K562 (cell line): ENCODE data around the gene BCO1. TPM values are rescaled to one million over a fixed set of nuclear protein-coding genes. Genes with fewer than 3 reads are reported as not detected.

ENCODE experiments used
- ATAC-seq: fragments of 200-7000 bp; cut with Tn5 transposase; 3 replicates; pipeline ENCODE4 v1.9.1; 2020; ENCODE audit warnings: moderate library complexity
- BruUV-seq: library from RNA; stranded (reverse); fragments of 400-500 nt; replicated peaks from 2 replicates; lab custom pipeline; 2021; lab: Mats Ljungman, UMichigan
- CTCF ChIA-PET: fragments of 300-600 bp; formaldehyde crosslinking; extraction: SDS; loops from one replicate; lab custom pipeline; 2021; ENCODE audit warnings: low intra/inter-chr PET ratio; lab: Yijun Ruan, JAX
- POLR2A ChIA-PET: fragments of 300-600, 350-650 bp; sonication (Branson Sonifier 250); formaldehyde crosslinking; extraction: SDS; loops from one replicate; lab custom pipeline; 2021; ENCODE audit warnings: antibody characterized with exemption, inconsistent platforms; lab: Yijun Ruan, JAX
- DNase-seq, 4 experiments: peaks; one replicate each; pipeline versions ENCODE4 v3.0.0 to v3.0.0-alpha.2; 2011 to 2018; ENCODE audit warnings: low spot score in 3 of 4, mixed read lengths in 3 of 4; ENCODE audit errors: extremely low read depth in 1 of 4
- FAIRE-seq: peaks from 2 replicates; lab custom pipeline; 2011; peaks lifted over from hg19 to GRCh38; lab: Jason Lieb, UNC
- H2AFZ ChIP-seq: 2 replicates; pipeline ENCODE4 v1.6.0; 2011; ENCODE audit warnings: low read depth, low read length, control low read depth, inconsistent platforms
- H3K27ac ChIP-seq: fragments of 200-600 bp; 3 replicates; pipeline ENCODE4 v1.8.0; 2011; ENCODE audit warnings: low read depth, mild to moderate bottlenecking, control low read depth, inconsistent platforms, low read length, moderate library complexity, mixed read lengths; ENCODE audit errors: extremely low read depth
- H3K27me3 ChIP-seq, 2 experiments: fragments of 300-600 bp in 1 of 2; 2 replicates in 1 of 2; 3 replicates in 1 of 2; pipeline versions ENCODE4 v1.6.0 to v1.8.0; 2011; ENCODE audit warnings: inconsistent platforms in 2 of 2, low read length in 2 of 2, mild to moderate bottlenecking in 1 of 2, mixed read lengths in 1 of 2, moderate library complexity in 1 of 2; ENCODE audit not compliant: control insufficient read depth in 2 of 2, insufficient read depth in 2 of 2
- H3K36me3 ChIP-seq: fragments of 300-600 bp; 3 replicates; pipeline ENCODE4 v1.8.0; 2011; ENCODE audit warnings: mild to moderate bottlenecking, low read length, inconsistent platforms; ENCODE audit not compliant: control insufficient read depth, insufficient read depth
- H3K4me1 ChIP-seq, 2 experiments: fragments of 200-600 bp in 1 of 2; replicated peaks in 1 of 2; 2 replicates in 1 of 2; 3 replicates in 1 of 2; pipeline versions ENCODE4 v1.5.1 to v1.8.0; 2011; ENCODE audit warnings: inconsistent platforms in 2 of 2, low read length in 2 of 2, mild to moderate bottlenecking in 1 of 2, mixed read lengths in 1 of 2, moderate library complexity in 1 of 2; ENCODE audit not compliant: control insufficient read depth in 2 of 2, insufficient read depth in 2 of 2
- H3K4me2 ChIP-seq: 2 replicates; pipeline ENCODE4 v1.6.1; 2011; ENCODE audit warnings: low read length, control low read depth, inconsistent platforms, mixed read lengths; ENCODE audit not compliant: insufficient read depth
- H3K4me3 ChIP-seq: fragments of 200-600 bp; sonication (generic), shearing (Covaris generic); 2 replicates; pipeline ENCODE4 v1.5.1; 2016; ENCODE audit warnings: control low read depth, inconsistent platforms
- H3K79me2 ChIP-seq: fragments of 200-600 bp; 3 replicates; pipeline ENCODE4 v1.8.0; 2011; ENCODE audit warnings: low read length, inconsistent platforms; ENCODE audit not compliant: control insufficient read depth, insufficient read depth
- H3K9ac ChIP-seq, 2 experiments: 2 replicates each; pipeline versions ENCODE4 v1.6.0 to v1.6.1; 2011; ENCODE audit warnings: low read depth in 2 of 2, low read length in 2 of 2, control low read depth in 1 of 2, inconsistent platforms in 1 of 2, mild to moderate bottlenecking in 1 of 2, mixed read lengths in 1 of 2; ENCODE audit not compliant: insufficient read depth in 1 of 2
- H3K9me1 ChIP-seq: one replicate; pipeline ENCODE4 v1.6.0; 2011; ENCODE audit warnings: inconsistent platforms, mild to moderate bottlenecking, low read length, moderate library complexity; ENCODE audit not compliant: control insufficient read depth, insufficient read depth
- H3K9me3 ChIP-seq: replicated peaks from 2 replicates; pipeline ENCODE4 v1.5.1; 2011; ENCODE audit warnings: low read depth, low read length, inconsistent platforms; ENCODE audit not compliant: control insufficient read depth, insufficient read depth
- H4K20me1 ChIP-seq: replicated peaks from 2 replicates; pipeline ENCODE4 v1.6.1; 2011; ENCODE audit warnings: low read length, inconsistent platforms, mixed read lengths; ENCODE audit not compliant: control insufficient read depth, insufficient read depth
- BRF1 ChIP-seq: IDR thresholded peaks from 3 replicates; pipeline ENCODE4 v1.6.1; 2011; ENCODE audit warnings: borderline replicate concordance, mild to moderate bottlenecking; ENCODE audit not compliant: insufficient read length; ENCODE audit errors: extremely low read depth
- CREM ChIP-seq: IDR thresholded peaks from 2 replicates; pipeline ENCODE4 v1.6.1; 2014; ENCODE audit warnings: antibody characterized with exemption, low read depth
- EHMT2 ChIP-seq: fragments of 450-650 bp; IDR thresholded peaks from 2 replicates; pipeline ENCODE4 v1.6.1; 2018; ENCODE audit warnings: antibody characterized with exemption
- FOXK1 ChIP-seq: sonication (generic); formaldehyde crosslinking; IDR thresholded peaks from 2 replicates; pipeline ENCODE4 v1.8.0; 2022; ENCODE audit warnings: missing genetic modification reagents, mild to moderate bottlenecking, borderline replicate concordance
- MEIS2 ChIP-seq: fragments of 450-650 bp; IDR thresholded peaks from 2 replicates; pipeline ENCODE4 v1.6.1; 2014; ENCODE audit warnings: mild to moderate bottlenecking; ENCODE audit not compliant: partially characterized antibody
- PRMT5 ChIP-seq: sonication (generic); formaldehyde crosslinking; IDR thresholded peaks from 2 replicates; pipeline ENCODE4 v1.5.0; 2020; ENCODE audit warnings: missing genetic modification reagents
- PRPF4 ChIP-seq: fragments of 200-400 bp; formaldehyde crosslinking; IDR thresholded peaks from one replicate; pipeline ENCODE4 v1.6.1; 2017; ENCODE audit warnings: low read length, low read depth, mild to moderate bottlenecking; ENCODE audit not compliant: insufficient read depth, poor library complexity, severe bottlenecking
- SMC3 ChIP-seq: conservative IDR thresholded peaks from 2 replicates; pipeline ENCODE4 v1.6.1; 2011; ENCODE audit warnings: low read depth, low read length, improper control_type of control experiment; ENCODE audit not compliant: insufficient read depth
- TSC22D4 ChIP-seq: fragments of 450-650 bp; IDR thresholded peaks from 2 replicates; pipeline ENCODE4 v1.6.1; 2016; ENCODE audit warnings: missing genetic modification characterization, missing biosample characterization, control low read depth
- U2AF1 ChIP-seq: fragments of 200-400 bp; formaldehyde crosslinking; optimal IDR thresholded peaks from 2 replicates; pipeline ENCODE3; 2017; ENCODE audit warnings: mild to moderate bottlenecking, low read depth, low read length, moderate library complexity
- ZC3H8 ChIP-seq: fragments of 450-650 bp; IDR thresholded peaks from 2 replicates; pipeline ENCODE4 v1.6.1; 2017
- ZEB2 ChIP-seq: fragments of 450-650 bp; IDR thresholded peaks from 2 replicates; pipeline ENCODE4 v1.6.1; 2016
- ZFP36 ChIP-seq: fragments of 150-350 bp; IDR thresholded peaks from 2 replicates; pipeline ENCODE4 v1.6.1; 2018; ENCODE audit warnings: low read length, low read depth; ENCODE audit not compliant: partially characterized antibody
- ZNF143 ChIP-seq: sonication (generic); formaldehyde crosslinking; IDR thresholded peaks from 2 replicates; pipeline ENCODE4 v1.9.0; 2022; ENCODE audit warnings: mild to moderate bottlenecking, missing genetic modification reagents
- ZNF76 ChIP-seq: fragments of 250-450 bp; sonication (Bioruptor Pico); IDR thresholded peaks from 2 replicates; pipeline ENCODE4 v1.4.0; 2020; ENCODE audit warnings: mild to moderate bottlenecking, moderate library complexity, borderline replicate concordance
- WGBS: fragments of 100-300 bp; shearing (Covaris generic); methylation state at CpG from one replicate; pipeline ENCODE4 v1.1.6; 2016; ENCODE audit warnings: low coverage, mixed read lengths; ENCODE audit not compliant: insufficient coverage; ENCODE audit errors: missing lambda C conversion rate; 5-methylcytosine and 5-hydroxymethylcytosine counted together
- in situ Hi-C: fragments of 300-500 bp; cut with MboI; formaldehyde crosslinking; loops from 4 replicates; pipeline ENCODE4 v1.15.0; 2018; ENCODE audit warnings: inconsistent platforms, mixed read lengths
- intact Hi-C: fragments of 100-400 bp; cut with micrococcal nuclease; formaldehyde crosslinking; loops from 2 replicates; pipeline ENCODE4 v1.14.2; 2022
- polyA plus RNA-seq, 8 experiments: library from polyadenylated mRNA; depleted of rRNA in 4 of 8; stranded (reverse) in 5 of 8; unstranded in 3 of 8; fragments of >200 nt; fragmentation: Nextera tagmentation in 2 of 8; fragmentation: Illumina TruSeq in 1 of 8; extraction: Ambion mirVana in 2 of 8; extraction: Trizol in 1 of 8; gene quantifications; 2 replicates each; pipeline versions ENCODE4 v1.2.1 to v1.2.3, GENCODE V29; 2011 to 2014; ENCODE audit warnings: inconsistent platforms in 1 of 8, missing spikeins in 1 of 8
- total RNA-seq, 7 experiments: library from RNA; depleted of rRNA in 6 of 7; stranded (reverse); fragments of >200 nt in 6 of 7; fragmentation: Illumina TruSeq in 2 of 7; extraction: Trizol in 2 of 7; gene quantifications; 2 replicates each; pipeline versions ENCODE4 v1.2.1 to v1.2.3, GENCODE V29; 2011 to 2021; ENCODE audit warnings: low replicate concordance in 1 of 7
- TF ChIP-seq, protein P1 (sequence below): sonication (generic); formaldehyde crosslinking; IDR thresholded peaks from 2 replicates; pipeline ENCODE4 v1.8.0; 2022; ENCODE audit warnings: mild to moderate bottlenecking, low read depth, missing genetic modification reagents
- TF ChIP-seq, protein P2 (sequence below), 3 experiments: fragments of 200-800 bp in 1 of 3; fragments of 250-450 bp in 1 of 3; fragments of 450-650 bp in 1 of 3; sonication (Bioruptor Pico) in 1 of 3; sonication (Bioruptor generic) in 1 of 3; formaldehyde crosslinking in 1 of 3; IDR thresholded peaks; 2 replicates each; pipeline versions ENCODE4 v1.6.1 to v1.8.0; 2016 to 2022; ENCODE audit warnings: mild to moderate bottlenecking in 2 of 3, missing genetic modification characterization in 2 of 3, missing compliant biosample characterization in 1 of 3, moderate library complexity in 1 of 3

The BCO1 gene
- total and polyA plus RNA-seq, 9 of the 15 experiments (the other 6 are each of a cell fraction or from before 2014, with no cell fraction given), result not detected

DNA sequence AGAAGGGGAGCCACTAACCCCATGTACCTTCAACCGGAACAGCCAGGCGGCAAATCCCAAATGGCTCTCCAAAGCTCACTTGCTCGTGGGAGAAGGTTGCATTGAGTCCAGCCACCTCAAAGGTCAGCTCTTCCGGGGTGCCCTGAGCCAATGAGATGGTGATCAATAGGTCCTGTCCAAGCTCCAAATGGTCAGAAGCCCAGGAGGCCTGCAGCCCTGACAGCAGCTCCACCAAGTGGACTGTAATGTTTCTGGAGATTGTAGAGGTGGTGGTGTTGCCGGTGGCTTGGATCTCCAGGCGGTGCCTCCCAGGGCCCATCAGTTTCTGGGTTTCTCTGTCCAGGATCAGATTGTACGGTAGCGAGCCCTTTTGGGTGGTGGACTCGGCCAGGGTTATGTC is 39.9 kb upstream of the BCO1 start (continued):
- TF ChIP-seq ZC3H8, result no peak
- TF ChIP-seq SMC3, result peak; percentile 26; the same call in 1 of the 2 replicates
- no peak for TF ChIP-seq PRPF4
- TF ChIP-seq EHMT2, result no peak
- no peak for TF ChIP-seq ZEB2
- TF ChIP-seq CREM, result no peak

DNA sequence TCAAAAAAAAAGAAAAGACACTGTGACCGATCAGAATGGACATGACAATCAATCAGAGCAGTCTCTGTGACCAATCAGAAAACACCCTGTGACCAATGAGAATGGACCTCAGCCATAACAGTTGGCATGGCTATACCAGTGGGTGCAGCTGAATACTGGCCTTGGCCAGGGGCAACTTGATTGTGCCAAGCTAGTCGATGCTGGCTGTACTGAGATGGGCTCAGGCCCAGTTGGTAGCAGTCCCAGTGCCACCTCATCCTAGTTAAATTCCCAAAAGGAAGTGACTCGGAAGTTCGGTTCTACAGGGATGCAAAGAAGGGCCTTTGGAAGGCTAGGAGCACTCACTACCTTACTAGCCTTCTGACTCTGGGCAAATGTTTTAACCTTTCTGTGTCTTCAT is 37.2 kb upstream of the BCO1 start:
- DNase-seq, result no peak
- Histone ChIP-seq H4K20me1 (peaks cover 3% of the 10 kb centered on the region; the same call in 1 of the 2 replicates), H3K79me2 (no peaks in the 10 kb centered on the region), H3K27me3 (peaks cover 28 to 64% of the 10 kb centered on the region in 2 experiments; a peak in 4 of 5 replicates), H3K9me1 (no peaks in the 10 kb centered on the region), H3K9me3 (no peaks in the 10 kb centered on the region), H2AFZ (no peak overlapping the region), H3K9ac (no peak overlapping the region), H3K4me2 (no peak overlapping the region), H3K4me3 (no peak overlapping the region), H3K4me1 (no peaks in the 10 kb centered on the region; a peak in 1 of 5 replicates), H3K36me3 (no peaks in the 10 kb centered on the region), H3K27ac (no peak overlapping the region)
- 0% methylated on average over 4 of the region's 4 CpGs for WGBS
- TF ChIP-seq MEIS2, result no peak
- no peak for TF ChIP-seq U2AF1
- TF ChIP-seq PRMT5, result no peak
- TF ChIP-seq ZFP36, result no peak
- TF ChIP-seq ZNF76, result no peak
- TF ChIP-seq, protein P1, sequence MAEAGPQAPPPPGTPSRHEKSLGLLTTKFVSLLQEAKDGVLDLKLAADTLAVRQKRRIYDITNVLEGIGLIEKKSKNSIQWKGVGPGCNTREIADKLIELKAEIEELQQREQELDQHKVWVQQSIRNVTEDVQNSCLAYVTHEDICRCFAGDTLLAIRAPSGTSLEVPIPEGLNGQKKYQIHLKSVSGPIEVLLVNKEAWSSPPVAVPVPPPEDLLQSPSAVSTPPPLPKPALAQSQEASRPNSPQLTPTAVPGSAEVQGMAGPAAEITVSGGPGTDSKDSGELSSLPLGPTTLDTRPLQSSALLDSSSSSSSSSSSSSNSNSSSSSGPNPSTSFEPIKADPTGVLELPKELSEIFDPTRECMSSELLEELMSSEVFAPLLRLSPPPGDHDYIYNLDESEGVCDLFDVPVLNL, result no peak
- TF ChIP-seq, protein P2, sequence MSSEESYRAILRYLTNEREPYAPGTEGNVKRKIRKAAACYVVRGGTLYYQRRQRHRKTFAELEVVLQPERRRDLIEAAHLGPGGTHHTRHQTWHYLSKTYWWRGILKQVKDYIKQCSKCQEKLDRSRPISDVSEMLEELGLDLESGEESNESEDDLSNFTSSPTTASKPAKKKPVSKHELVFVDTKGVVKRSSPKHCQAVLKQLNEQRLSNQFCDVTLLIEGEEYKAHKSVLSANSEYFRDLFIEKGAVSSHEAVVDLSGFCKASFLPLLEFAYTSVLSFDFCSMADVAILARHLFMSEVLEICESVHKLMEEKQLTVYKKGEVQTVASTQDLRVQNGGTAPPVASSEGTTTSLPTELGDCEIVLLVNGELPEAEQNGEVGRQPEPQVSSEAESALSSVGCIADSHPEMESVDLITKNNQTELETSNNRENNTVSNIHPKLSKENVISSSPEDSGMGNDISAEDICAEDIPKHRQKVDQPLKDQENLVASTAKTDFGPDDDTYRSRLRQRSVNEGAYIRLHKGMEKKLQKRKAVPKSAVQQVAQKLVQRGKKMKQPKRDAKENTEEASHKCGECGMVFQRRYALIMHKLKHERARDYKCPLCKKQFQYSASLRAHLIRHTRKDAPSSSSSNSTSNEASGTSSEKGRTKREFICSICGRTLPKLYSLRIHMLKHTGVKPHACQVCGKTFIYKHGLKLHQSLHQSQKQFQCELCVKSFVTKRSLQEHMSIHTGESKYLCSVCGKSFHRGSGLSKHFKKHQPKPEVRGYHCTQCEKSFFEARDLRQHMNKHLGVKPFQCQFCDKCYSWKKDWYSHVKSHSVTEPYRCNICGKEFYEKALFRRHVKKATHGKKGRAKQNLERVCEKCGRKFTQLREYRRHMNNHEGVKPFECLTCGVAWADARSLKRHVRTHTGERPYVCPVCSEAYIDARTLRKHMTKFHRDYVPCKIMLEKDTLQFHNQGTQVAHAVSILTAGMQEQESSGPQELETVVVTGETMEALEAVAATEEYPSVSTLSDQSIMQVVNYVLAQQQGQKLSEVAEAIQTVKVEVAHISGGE (CRISPR knock-in tag; IDR thresholded peaks at IDR 0.05), result no peak
- TF ChIP-seq ZNF143 (CRISPR knock-in tag), result no peak
- no peak for TF ChIP-seq TSC22D4 (tag)
- TF ChIP-seq BRF1, result no peak
- TF ChIP-seq FOXK1 (CRISPR knock-in tag), result no peak
- in situ Hi-C loops, result no loop called here
- POLR2A ChIA-PET, result interaction anchor here (0.6 to 1.7 kb wide), 2 partner anchors 12 to 253 kb away, joined by 3 read pairs; no protein-coding TSS in a partner anchor
- no TSS peak for BruUV-seq
- intact Hi-C loops, result loop anchor here (10.0 kb wide), 1 partner anchor 276 kb away; no protein-coding TSS in a partner anchor
- ATAC-seq, result no peak
- FAIRE-seq, result no peak
- CTCF ChIA-PET, result no interaction called here
